Smooth muscle cell (in vitro differentiated cells): Measurements from ENCODE around the gene RECQL5. TPM values are rescaled to one million over a fixed set of nuclear protein-coding genes. Genes with fewer than 3 reads are reported as not detected.

ENCODE experiments used
- DNase-seq: peaks from one replicate; lab custom pipeline; 2025; ENCODE audit not compliant: unreplicated experiment; lab: John Stamatoyannopoulos, UW
- H2AFZ ChIP-seq: fragments of 200-600 bp; sonication (generic); 2 replicates; pipeline ENCODE4 v1.6.0; 2016; ENCODE audit warnings: antibody characterized with exemption, low read depth, mild to moderate bottlenecking
- H3F3A ChIP-seq: fragments of 200-600 bp; sonication (generic); 2 replicates; pipeline ENCODE4 v1.6.0; 2017; ENCODE audit warnings: antibody characterized with exemption, low read depth
- H3K27ac ChIP-seq: fragments of 200-600 bp; sonication (generic); 2 replicates; pipeline ENCODE4 v1.5.1; 2016; ENCODE audit warnings: low read depth, mild to moderate bottlenecking
- H3K27me3 ChIP-seq: fragments of 200-600 bp; sonication (generic); 2 replicates; pipeline ENCODE4 v1.6.1; 2016; ENCODE audit warnings: low read depth, mild to moderate bottlenecking
- H3K36me3 ChIP-seq: fragments of 200-600 bp; sonication (generic); 2 replicates; pipeline ENCODE4 v1.5.1; 2016; ENCODE audit warnings: low read depth
- H3K4me1 ChIP-seq: fragments of 200-600 bp; sonication (generic); 2 replicates; pipeline ENCODE4 v1.5.1; 2016; ENCODE audit warnings: low read depth
- H3K4me2 ChIP-seq: fragments of 200-600 bp; sonication (generic); 2 replicates; pipeline ENCODE4 v1.6.0; 2016; ENCODE audit warnings: mild to moderate bottlenecking
- H3K4me3 ChIP-seq: fragments of 200-600 bp; sonication (generic); 2 replicates; pipeline ENCODE4 v1.5.1; 2016; ENCODE audit warnings: mild to moderate bottlenecking
- H3K79me2 ChIP-seq: fragments of 200-600 bp; sonication (generic); 2 replicates; pipeline ENCODE4 v1.6.0; 2016; ENCODE audit warnings: low read depth, mild to moderate bottlenecking
- H3K9ac ChIP-seq: fragments of 200-600 bp; sonication (generic); 2 replicates; pipeline ENCODE4 v1.6.0; 2016; ENCODE audit warnings: low read depth
- H3K9me3 ChIP-seq: fragments of 200-600 bp; sonication (generic); replicated peaks from 2 replicates; pipeline ENCODE4 v1.5.1; 2016; ENCODE audit warnings: low read depth
- H4K20me1 ChIP-seq: fragments of 200-600 bp; sonication (generic); 2 replicates; pipeline ENCODE4 v1.6.0; 2016; ENCODE audit warnings: low read depth
- WGBS: methylation state at CpG from one replicate; pipeline ENCODE4 v1.1.7; 2016; ENCODE audit warnings: low lambda C conversion rate; 5-methylcytosine and 5-hydroxymethylcytosine counted together
- polyA plus RNA-seq: library from polyadenylated mRNA; unstranded; fragments of >200 nt; fragmentation: Nextera tagmentation; extraction: Ambion mirVana; gene quantifications from 2 replicates; pipeline ENCODE4 v1.2.1, GENCODE V29; 2016
- total RNA-seq: library from RNA; depleted of rRNA; stranded (reverse); fragments of >200 nt; gene quantifications from 2 replicates; pipeline ENCODE4 v1.2.3, GENCODE V29; 2014
- TF ChIP-seq, protein P1 (sequence below): fragments of 200-600 bp; sonication (generic); IDR thresholded peaks from 2 replicates; pipeline ENCODE4 v1.5.1; 2017; ENCODE audit warnings: borderline replicate concordance, mild to moderate bottlenecking, antibody characterized with exemption; ENCODE audit not compliant: insufficient read depth, poor library complexity, severe bottlenecking

The RECQL5 gene
- total and polyA plus RNA-seq, 2 experiments from 2014 or later = 15.7 to 38.2 TPM

DNA sequence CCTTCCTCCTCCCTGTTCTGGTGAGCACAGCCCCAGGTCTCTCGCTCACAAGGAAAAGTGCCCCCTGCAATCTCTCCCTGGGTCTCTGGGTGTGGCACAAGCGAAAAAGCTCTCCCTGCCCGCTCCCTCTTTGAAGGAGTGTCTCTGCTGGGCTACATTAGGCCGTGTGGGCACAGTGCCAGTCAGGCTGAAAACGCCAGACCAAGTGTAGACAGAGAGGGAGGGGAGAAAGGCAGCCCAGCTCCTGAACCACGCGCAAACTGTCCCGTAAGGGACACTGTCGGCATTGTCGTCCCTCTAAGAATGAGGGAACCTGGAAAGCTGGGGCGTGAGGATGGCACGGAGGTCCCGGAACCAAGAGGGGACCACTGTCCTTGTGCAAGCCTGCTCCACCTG, 29.8 kb downstream of the RECQL5 start:
- Histone ChIP-seq H3K9me3 (no peaks in the 10 kb centered on the region), H2AFZ (no peak overlapping the region), H3K79me2 (no peaks in the 10 kb centered on the region), H3K9ac (no peak overlapping the region), H3K36me3 (no peaks in the 10 kb centered on the region), H3F3A (no peaks in the 10 kb centered on the region), H3K27me3 (no peaks in the 10 kb centered on the region), H4K20me1 (peaks cover 5% of the 10 kb centered on the region), H3K4me3 (no peak overlapping the region), H3K27ac (no peak overlapping the region), H3K4me1 (peaks cover 25% of the 10 kb centered on the region), H3K4me2 (no peak overlapping the region)
- DNase-seq = no peak
- TF ChIP-seq, protein P1, sequence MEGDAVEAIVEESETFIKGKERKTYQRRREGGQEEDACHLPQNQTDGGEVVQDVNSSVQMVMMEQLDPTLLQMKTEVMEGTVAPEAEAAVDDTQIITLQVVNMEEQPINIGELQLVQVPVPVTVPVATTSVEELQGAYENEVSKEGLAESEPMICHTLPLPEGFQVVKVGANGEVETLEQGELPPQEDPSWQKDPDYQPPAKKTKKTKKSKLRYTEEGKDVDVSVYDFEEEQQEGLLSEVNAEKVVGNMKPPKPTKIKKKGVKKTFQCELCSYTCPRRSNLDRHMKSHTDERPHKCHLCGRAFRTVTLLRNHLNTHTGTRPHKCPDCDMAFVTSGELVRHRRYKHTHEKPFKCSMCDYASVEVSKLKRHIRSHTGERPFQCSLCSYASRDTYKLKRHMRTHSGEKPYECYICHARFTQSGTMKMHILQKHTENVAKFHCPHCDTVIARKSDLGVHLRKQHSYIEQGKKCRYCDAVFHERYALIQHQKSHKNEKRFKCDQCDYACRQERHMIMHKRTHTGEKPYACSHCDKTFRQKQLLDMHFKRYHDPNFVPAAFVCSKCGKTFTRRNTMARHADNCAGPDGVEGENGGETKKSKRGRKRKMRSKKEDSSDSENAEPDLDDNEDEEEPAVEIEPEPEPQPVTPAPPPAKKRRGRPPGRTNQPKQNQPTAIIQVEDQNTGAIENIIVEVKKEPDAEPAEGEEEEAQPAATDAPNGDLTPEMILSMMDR = no peak
- WGBS = 94% methylated on average over 13 of the region's 13 CpGs

DNA sequence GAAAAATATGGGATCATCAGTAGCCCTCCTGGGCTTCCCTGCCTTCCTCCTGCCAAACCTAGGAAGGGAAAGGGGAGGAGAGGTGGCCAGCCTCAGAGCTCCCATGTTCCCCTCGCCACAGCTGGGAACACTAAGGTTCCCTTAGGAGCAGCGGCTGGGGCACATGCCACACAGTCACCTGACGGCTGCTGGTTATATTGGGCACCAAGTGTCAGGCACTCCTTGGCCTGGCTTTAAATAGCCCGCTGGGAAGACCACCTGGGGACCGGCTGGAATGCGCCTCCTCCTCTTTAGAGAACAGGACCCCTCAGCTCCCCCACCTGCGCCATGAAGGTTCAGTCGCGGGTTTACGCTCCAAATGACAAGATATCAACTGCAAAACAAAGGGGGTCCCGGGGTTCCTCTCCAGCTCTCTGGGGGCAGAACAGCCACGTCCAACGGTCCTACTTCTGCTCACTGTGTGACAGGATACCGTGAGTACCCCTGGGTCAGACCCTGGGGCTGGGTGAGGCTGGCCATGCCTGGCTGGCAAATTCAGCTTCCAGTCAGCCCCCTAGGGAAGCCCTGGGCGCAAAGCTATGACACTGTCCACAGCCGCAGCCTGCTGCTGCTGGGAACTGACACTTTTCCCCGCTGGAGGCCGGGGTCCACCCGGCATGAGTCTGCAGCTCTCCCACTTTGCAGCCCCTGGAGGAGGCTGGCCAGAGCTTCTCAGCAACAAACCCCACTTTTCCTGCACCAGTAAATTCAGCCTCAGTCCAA, 30.4 kb downstream of the RECQL5 start:
- Histone ChIP-seq H3K79me2 (no peaks in the 10 kb centered on the region), H3K4me3 (no peak overlapping the region)

DNA sequence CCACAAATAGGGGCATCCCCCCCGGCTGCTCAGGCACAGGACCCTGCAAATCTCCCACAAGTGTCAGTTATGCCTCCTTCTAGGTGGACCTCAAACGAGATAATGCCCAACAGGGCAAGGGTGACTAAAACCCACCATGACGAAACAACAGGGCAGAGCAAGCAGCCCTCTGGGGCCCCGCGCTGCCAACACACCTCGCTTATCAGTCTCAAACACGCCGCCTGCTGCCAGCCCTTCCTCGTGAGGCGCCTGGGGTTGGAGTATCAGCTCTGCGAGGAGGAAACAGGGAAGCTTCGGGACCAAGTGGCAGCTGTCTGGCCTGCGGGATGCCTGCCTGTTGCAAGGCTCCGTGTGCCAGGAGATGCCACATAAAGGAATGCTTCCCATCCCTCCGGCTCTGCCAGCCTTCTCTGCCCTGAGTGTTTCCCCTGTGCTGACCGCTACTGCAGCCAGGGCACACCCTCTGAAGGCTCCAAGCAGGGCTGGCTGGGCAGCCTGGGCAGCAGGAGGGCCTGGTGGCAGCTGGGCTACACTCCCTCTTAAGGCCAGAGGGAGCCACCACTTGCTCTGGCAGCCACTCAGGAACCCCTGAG, 31.2 kb downstream of the RECQL5 start:
- Histone ChIP-seq H3K79me2 (no peaks in the 10 kb centered on the region), H3F3A (no peaks in the 10 kb centered on the region), H4K20me1 (peaks cover 5% of the 10 kb centered on the region), H3K4me2 (no peak overlapping the region), H3K27me3 (no peaks in the 10 kb centered on the region), H3K36me3 (no peaks in the 10 kb centered on the region), H3K9me3 (no peaks in the 10 kb centered on the region), H3K4me1 (peaks cover 25% of the 10 kb centered on the region), H2AFZ (no peak overlapping the region), H3K4me3 (no peak overlapping the region), H3K9ac (no peak overlapping the region), H3K27ac (no peak overlapping the region)
- WGBS = 93% methylated on average over 16 of the region's 16 CpGs
- TF ChIP-seq, protein P1 = no peak
- no peak for DNase-seq

More for the DNA sequence above, 30.4 kb downstream of the RECQL5 start:
- Histone ChIP-seq H3K27ac (no peak overlapping the region), H2AFZ (no peak overlapping the region), H3K9me3 (no peaks in the 10 kb centered on the region), H4K20me1 (peaks cover 5% of the 10 kb centered on the region), H3K4me1 (peaks cover 25% of the 10 kb centered on the region), H3K27me3 (no peaks in the 10 kb centered on the region), H3K9ac (no peak overlapping the region), H3K36me3 (no peaks in the 10 kb centered on the region), H3K4me2 (no peak overlapping the region), H3F3A (no peaks in the 10 kb centered on the region)
- WGBS = 96% methylated on average over 19 of the region's 19 CpGs
- TF ChIP-seq, protein P1 = no peak
- DNase-seq = no peak
